Measurements from ENCODE around the gene GYG1.

Gene GYG1

DNA sequence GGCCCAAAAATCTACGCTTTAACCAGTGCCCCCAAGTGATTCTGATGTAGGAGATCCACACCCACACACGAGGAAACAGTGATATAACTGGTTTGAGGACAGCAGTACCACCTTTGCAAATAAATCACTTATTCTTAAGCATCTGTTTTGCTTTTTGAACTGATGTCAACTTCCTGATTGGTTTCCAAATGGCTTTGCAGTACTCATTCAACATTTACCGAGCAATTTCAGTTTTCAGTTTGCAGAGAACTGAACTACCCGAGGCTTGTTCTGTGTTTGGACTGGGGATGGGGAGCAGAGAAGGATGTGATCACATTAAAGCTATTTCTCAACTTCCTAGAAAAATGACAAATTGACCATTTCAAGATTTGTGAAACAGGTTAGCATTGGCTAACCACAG is 1.1 kb upstream of the GYG1 start:
- DNase-seq = no peak

DNA sequence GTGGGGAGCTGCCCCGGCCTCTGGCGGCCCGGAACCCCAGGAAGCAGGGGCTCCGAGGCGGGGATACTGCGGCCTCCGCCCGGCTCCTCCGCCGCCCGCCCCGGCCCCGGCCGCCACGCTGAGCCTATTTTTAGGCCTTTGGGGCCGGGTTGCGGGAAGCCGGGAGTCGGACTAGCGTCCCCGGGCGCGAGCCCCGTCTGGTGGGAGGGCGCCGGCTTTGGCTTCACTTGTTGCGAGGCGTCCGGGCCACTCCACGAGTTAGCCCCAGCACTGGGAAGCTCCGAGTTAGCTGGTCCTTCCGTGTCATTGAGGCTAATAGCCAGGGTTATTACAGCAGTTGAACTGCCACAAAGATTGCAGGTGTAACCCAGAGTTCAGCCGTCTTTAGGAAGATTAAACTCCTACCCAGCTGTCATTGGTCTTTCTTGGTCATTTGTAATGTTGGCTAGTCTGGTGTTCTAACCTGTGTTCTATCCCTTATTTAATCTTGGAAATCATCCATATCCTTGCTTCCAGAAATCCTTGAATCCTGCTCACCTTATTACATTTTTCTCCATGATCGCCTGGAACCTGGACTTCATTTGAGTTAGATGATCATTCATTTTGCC is 791 bp downstream of the GYG1 start:
- DNase-seq = peak; percentile 45

DNA sequence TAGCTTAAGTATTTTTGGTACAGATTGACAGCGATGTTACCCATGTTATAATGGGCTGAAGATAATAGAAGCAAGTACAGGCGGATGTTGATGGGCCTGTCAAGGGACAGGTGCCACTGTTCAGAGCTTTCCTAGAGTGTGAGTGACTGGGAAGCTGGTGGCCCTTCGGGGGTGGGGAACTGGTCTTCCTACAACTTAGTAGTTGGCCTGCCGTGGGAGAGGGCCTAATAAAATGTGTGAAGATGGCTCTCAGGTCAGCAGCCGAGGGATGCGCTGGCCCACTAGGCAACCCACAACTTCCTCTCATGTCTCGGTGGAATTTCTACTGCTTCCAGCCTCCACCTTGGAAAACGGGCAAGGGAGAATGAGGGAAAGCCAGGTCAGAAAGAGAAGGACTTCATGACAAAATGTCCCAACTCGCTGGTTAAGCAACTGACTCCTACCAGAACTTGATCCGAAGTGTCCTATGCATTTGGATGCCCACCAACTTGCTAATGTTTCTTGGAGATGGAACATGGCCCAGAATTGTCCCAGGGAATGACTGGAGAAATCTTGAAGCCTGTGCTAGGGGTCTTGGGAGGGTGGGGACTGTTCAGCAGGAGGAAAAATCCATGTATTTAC is 1.4 kb downstream of the GYG1 start:
- no peak for DNase-seq

DNA sequence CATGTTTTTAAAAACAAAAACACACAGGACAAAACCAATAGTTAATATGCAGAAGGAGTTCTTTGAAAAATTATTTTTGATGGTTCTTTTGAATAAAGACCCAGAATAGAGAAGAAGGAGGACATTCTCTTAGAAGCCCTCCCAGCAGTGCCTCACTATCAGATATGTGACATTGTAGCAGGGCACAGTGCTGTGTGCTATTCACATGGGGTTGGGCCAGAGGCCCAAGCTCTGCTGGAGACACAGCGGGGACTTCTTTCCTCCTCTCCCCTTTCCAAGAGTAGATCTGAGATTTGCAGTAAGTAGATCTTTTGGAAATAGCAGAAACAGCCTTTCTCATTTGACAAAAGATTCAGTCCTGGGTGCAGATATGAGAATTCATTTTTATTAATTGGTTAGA is 6.3 kb downstream of the GYG1 start:
- DNase-seq = no peak

DNA sequence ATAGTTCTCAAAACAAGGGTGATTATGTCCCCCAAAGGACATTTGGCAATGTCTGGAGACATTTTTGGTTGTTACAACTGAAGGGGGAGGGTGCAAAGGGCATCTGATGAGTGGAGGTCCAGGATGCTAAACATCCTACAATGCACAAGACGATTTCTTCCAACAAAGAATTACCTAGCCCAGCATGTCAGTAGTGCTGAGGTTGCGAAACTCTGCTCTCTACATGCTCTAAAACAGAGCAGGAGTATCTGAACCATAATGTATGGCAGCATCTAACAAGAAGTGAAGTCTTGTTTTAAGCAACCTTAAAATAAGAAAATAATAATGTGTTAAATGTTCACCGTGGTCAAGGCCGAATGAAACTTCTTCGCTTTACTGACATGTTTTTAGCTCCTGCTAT is 7.0 kb downstream of the GYG1 start:
- no peak for DNase-seq

DNA sequence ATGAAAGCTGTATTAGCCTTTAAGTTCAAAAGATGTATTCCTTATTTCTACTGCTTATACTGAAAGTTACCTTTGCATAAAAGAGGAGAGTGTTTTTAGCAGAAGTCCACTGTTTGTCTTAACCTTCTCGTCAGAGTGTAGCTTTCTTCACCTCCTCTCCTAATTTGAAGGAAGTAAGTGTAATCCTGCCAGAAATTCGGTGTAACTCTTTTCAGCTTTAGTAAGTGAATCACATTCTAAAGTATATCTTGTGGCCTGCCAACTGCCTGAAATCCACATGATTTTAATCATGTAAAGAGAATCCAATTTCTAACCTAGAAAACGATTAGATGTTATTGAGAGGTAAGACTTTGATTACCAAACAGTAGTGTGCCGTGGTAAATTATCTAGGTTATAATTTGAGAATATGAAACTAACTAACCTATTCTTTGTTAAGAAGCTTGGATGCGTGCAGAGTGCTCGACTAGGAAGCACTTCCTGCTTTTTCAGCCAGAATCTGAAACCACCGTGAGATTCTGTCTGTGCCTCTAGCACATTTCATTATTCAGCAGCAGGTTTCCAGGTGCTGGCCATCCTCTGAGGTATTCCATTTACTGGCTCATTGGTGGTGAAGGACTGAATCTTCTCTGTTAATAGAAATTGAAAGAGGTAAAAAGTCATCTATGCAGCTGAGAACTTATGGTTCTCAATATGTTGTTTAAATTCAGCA is 7.5 kb downstream of the GYG1 start:
- DNase-seq = no peak

DNA sequence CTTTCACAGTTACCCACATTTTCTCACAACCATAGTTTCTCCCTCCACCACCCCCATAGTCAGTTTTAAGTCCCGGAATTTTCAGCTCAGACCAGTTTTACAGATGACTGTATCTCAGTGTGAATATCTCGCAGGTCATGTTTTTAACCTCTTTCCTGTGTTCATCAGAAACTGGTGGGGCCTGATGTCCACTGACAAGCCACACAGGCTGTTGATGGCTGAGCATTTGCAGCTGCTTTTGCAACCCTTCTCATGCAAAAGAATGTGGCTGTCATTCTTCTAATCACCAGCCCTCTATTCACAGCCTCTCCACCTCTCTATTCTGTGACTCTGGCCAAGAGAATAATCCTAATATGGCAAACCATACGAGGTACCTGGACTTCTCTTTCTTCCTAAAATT is 8.5 kb downstream of the GYG1 start:
- DNase-seq = no peak

DNA sequence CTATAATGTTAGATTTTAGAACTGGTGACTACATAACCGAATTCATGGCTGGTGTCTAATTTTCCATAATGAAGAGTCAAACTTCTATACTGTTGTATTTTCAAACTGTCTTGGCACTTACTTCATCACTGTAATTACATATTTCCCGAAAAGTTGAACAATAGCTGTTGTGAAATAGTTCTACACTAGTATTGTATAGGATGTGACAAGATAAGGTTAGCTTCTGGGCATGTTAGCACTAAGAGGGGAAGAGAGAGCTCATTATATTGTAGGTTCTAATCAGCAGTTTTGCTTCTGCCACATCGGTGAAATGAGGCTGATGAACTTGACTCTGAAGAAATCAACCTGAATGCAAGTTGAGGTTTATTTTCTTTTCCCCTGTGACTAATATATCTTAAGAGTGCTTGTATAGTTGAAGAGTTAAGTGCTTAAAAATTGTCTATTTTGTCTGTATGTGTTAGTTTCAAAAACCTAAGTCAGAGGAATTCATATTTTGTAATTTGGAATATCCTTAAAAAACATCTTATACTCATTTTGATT is 8.9 kb downstream of the GYG1 start:
- no peak for DNase-seq

DNA sequence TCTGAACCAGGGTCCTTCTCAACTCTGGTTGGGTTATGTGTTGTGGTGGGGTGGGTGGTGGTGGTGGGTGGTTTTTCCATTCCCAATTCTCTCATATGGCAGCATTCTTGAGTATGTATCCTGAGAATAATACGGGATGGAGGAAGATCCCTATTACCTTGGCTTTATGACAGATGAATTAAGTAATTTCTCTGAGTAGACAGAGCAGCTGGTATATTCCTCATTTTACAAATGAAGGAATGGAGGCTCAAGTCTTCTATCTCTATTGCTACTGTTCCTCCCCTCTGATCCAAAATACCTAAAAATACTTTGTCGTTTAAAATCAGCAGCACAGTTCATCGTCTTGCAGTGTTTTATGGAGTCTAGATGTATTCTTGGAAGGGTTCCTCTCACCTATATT is 10.4 kb downstream of the GYG1 start:
- no peak for DNase-seq

DNA sequence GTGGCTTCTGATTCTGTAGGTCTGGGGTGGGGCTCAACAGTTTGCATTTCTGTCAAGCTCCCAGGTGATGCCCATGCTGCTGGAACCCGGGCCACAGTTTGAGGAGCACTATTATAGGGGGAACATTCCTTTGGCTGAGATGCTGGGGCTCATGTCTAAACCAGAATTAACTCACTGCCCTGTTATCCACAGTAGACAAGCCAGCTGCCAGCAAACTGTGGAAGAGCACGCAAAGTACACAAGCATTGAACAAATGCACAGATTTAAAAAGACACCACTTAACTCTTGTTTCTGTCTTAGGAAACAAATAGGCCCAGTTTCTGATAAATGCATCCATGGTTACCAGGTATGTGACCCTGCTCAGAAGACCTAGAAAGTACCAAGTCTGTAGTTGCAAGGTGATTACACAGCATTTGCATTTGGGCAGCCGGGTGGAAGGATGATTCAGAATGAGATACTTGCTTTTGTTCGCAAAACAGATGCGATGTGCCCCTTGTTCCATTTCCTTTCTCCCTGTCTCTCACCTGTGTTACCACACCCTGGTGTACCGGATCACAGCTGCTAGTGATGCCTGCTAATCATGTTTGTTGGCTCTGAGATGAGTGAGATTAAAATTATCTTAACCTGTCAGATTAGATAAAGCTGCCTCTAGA is 12.4 kb downstream of the GYG1 start:
- no peak for DNase-seq

DNA sequence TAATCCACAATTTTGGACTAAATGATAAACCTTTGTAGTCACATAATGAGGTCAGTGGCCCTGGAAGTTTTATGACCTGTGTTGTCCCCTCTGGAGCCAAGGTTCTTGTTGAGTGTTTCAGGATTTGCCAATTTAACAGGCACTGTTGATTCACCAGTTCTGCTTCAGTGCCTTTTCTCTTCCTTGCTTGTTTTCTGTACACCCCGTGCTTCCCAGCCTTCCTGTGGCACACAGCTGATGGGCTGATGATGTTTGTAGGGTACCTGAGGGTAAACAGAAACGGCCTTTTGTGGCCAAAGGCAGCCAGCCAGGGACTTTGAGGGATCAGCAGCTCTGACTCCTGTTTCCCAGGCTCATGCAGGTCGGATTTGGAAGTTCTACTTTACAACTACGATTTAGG is 13.3 kb downstream of the GYG1 start:
- no peak for DNase-seq

DNA sequence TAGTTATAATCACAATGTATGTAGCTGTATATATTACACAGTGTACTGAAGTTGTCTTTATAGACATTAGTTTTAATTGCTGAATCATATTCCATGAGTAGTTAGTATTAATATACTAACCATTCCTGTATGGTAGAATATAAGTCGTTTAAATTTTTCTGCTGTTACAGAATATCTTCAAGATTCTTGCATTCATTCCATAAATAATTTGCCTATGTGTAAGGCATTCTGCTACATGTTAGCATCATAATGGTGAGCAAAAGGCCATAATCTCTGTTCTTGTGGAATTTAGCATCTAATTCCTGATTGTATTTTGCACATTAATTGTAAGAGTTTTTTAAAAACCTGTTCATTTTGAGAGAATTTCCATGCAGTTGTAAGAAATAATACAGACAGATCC is 14.1 kb downstream of the GYG1 start:
- no peak for DNase-seq

DNA sequence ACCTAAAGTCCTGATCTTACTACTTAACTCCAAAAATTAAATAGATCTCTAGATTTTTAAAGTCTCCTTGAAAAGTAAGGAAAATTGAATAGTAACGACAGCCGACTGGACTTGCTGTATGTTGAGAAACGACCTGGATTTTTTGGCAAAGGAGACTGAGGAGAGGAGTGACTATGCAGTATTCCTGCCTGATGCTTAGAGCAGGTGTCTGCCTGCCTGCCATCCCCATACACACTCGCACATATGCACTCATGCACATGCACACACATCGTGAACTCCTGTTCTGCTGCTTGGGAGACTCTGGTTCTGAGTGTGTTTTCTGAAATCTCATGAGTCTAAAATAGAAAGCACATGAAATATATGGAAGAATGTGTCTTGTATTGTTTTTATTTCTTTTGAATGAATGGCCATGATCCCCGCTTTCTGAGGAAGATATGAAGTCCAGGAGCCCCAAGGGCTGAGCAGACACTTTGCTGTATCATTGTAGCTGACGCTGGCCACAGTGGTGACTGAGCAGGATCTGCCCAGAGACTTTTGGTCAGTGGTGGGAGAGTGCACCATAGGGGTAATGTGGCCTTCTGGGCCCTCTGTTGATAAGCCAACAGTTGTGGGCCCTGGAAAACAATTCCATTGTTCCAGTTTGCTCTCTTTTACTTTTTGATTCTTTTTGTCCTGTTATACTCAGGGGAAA is 16.4 kb downstream of the GYG1 start:
- DNase-seq = no peak

DNA sequence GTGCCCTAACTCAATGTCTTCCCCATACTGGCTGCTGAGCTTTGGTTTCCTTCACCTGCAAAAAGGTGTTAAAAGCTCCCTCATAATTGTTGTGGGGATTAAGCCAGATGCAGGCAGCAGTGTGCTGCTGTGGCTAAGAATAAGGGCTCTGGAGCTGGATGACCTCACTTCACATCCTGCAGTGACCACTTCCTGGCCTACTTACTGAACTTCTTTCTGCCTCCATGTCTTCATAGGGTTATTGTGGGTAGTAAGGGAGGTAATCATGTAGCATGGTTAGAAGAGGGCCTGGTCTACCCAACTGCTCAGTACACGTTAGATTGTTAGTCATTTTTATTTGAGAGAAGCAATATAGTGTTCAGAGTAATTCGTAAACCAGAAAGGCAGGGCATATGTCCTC is 18.4 kb downstream of the GYG1 start:
- DNase-seq = no peak

DNA sequence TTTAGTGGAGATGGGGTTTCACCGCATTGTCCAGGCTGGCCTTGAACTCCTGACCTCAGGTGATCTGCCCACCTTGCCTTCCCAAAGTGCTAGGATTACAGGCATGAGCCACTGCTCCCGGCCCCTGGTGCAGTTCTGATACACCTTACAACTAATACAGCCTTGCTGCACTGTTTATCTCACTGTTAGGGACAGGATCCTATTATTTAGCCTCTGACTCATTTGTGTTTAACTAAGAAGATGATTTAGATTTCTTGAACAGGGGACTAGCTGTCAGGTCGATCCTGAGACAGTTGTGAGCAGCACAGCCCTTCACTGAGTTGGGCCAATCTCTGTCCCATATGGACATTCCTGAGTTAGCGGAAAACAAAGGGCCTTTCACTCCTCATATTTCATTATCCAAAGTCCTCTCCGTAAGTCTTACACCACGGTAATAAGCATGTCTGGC is 19.2 kb downstream of the GYG1 start:
- no peak for DNase-seq

DNA sequence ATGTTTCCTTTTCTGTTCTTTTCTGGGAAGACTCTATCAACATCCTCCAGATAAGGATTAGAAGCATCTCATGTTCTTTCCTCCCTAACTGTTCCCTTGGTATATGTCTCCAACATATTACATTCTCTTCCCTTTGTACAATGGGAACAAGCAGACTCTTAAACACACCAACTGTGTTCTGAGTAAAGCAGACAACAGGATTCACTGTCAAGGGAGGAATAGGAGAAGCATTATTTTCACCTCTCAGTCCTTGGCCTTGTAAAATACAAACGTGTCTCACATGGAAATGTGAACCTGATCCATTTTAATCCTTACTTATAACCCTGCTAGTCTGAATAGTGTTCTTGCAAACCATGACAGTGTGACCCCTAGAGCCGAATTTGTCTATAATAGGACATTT is 19.6 kb downstream of the GYG1 start:
- no peak for DNase-seq

DNA sequence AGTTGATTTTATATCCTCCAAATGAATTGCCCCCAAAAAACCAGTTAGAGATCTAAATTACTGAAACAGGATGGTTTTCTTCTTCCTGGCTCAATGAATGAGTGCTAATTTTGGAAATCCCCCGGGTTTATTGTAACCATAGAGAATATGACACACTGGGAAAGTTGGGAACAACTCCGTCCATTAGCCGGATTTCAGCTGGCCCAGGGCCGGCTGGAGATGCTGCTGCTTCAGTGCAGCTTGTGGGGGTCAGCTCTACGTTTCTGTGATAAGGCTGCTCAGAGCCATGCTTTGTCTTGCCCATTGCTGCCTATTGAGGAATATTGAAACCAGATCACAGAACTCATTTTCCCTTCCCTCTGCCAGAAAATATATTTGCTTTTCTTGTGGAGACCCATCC is 20.3 kb downstream of the GYG1 start:
- DNase-seq = no peak

DNA sequence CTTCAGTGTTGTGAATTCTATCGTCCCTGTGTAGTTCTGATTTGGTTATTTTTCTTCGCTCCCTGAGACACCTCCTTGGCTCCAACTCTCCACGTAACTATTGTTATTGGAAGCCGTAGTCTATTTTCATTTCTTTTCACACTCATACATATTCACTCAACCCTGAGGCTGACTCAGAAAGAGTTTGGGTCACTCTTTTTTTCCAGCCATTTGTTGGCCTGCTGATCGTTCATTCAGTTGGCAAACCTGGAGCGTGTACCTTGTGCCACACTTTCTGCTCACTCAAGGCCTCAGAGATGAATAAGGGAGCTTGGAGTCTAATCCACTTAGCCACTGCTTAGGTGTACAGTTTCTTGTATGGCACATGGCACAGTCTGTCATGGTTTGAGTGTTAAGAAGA is 22.4 kb downstream of the GYG1 start:
- no peak for DNase-seq

DNA sequence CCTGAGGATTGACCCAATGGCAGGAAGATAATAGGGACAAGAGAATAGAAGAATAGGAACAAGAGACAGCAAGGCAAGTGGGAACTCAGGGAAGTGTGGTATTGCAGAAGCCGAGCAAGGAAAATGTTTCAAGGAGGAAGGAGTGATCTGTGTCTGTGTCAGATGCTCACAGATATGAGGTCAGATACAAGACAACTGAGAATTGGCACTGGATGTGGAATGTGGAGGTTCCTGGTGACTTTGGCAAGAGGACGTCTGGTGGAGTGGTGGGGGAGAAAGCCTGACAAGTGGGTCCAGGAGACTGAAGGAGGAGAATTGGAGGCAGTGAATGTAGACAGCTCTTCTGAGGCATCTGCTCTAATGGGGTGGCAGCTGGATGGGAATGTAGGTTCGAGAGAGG is 24.1 kb downstream of the GYG1 start:
- DNase-seq = no peak

DNA sequence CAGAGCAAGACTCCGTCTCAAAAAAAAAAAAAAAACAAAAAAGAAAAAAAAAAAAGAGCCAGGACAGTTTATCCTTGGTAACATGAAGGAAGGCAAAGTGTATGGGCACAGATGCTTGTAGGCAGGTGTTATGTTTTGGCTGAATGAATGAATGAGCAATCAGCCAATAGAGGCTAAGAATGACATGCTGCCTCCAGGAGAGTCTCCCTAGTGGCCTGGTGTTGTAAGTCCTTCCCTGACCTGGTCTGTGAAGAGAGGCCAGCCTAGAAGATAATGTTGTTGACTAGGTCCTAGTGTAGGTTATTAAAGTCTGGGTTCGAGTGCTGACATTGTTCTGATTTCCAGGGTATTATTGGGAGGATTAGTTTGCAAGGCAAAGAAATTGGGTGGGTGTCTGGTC is 24.9 kb downstream of the GYG1 start:
- DNase-seq = no peak

DNA sequence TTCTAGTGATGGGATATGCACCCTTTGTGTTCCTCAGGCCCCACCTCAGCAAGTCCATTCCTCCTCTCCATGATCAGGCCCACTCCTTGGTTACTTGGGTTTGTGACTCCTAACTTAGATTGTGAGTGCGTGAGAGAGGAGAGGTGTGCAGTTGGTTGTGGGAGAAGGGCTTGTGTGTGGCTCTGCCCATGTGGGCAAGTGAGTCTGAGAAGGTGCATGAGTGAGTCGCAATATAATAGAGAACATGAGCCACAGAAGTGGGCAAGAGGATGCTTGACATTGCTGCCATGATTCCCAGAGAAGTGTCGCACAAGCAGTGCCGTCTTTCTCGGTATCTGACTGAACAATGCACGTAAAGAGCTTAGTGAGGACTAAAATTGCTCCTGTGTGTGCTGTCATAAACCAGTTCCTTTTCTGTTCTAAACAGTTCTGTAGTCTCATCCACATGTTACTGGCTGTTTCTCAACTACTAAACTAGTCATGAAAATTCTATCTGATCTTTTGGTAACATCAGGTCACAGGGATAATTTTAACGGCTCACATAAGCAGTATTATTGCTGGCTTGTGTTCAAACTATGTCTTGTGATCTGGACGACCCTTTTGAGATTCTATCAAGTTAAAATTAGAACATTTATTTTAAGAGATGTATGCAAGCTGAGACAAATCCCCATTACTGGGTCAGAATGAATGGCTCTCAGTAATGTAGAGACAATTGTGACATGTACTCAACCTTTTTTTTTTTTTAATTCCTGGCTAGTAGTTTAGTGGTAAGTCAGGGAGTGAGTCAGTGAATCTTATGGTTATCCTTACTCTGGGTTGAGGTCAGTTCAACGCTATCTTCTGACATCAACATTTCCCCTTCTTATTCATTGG is 25.6 kb downstream of the GYG1 start:
- no peak for DNase-seq

DNA sequence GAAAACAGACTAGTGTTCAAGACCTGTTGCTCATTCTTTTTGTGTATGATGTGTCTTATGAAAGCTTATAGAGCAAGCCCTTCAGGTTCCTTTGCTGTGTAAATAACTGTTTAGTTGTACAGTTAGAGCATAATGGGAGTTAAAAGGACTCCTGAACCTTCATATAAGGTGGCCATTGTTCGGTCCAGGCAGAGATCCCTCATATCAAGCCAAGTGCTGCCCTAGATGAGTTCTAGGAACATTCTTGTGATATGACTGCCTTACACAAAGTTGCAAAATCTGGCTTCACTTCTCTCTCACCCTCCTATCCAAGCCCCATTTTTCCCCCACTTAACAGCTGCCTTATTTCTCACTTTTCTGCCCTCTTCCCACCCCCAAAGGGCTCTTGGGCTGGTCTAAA is 26.9 kb downstream of the GYG1 start:
- DNase-seq = no peak

Measured in KG1 (cell line).